HCT116 (cell line): ENCODE measurements around the gene ATAD2B. TPM values are rescaled to one million over a fixed set of nuclear protein-coding genes. Genes with fewer than 3 reads are reported as not detected.

Source experiments
- ATAC-seq: fragments of 200-7000 bp; cut with Tn5 transposase; 2 replicates; pipeline ENCODE4 v1.9.1; 2020; ENCODE audit warnings: mild to moderate bottlenecking, moderate library complexity
- BruUV-seq: library from RNA; stranded (reverse); fragments of 400-500 nt; replicated peaks from 2 replicates; lab custom pipeline; 2021; lab: Mats Ljungman, UMichigan
- CTCF ChIA-PET: fragments of 300-600 bp; sonication (Branson Sonifier 250); formaldehyde crosslinking; loops from one replicate; lab custom pipeline; 2021; ENCODE audit warnings: antibody characterized with exemption; lab: Charles Lee
- POLR2A ChIA-PET: fragments of 300-600, 350-600 bp; sonication (Branson Sonifier 250); formaldehyde crosslinking; loops from one replicate; lab custom pipeline; 2021; ENCODE audit warnings: antibody characterized with exemption; lab: Charles Lee
- RAD21 ChIA-PET, 2 experiments: fragments of 300-600 bp; sonication (Branson Sonifier 250); formaldehyde crosslinking; loops; one replicate each; lab custom pipeline; 2023; ENCODE audit warnings: low total read pairs in 2 of 2; ENCODE audit not compliant: uncharacterized antibody in 2 of 2, unreplicated experiment in 2 of 2, low non-redundant PET in 1 of 2; lab: Charles Lee
- DNase-seq: peaks from one replicate; pipeline ENCODE4 v3.0.0-alpha.2; 2010; ENCODE audit warnings: low read depth, low spot score
- H2AFZ ChIP-seq: fragments of 200-600 bp; shearing (Covaris generic), sonication (generic); 2 replicates; pipeline ENCODE4 v1.6.1; 2017; ENCODE audit warnings: low read depth, mixed run types, mixed read lengths, antibody characterized with exemption, low read length; ENCODE audit not compliant: poor library complexity, severe bottlenecking
- H3K27ac ChIP-seq: 2 replicates; pipeline ENCODE4 v1.5.1; 2012; ENCODE audit warnings: low read depth, low read length
- H3K27me3 ChIP-seq: fragments of 200-600 bp; sonication (generic); 2 replicates; pipeline ENCODE4 v1.6.1; 2016; ENCODE audit warnings: mixed run types, low read length, mixed read lengths; ENCODE audit not compliant: insufficient read depth
- H3K36me3 ChIP-seq, 2 experiments: fragments of 200-500 bp in 1 of 2; fragments of 200-600 bp in 1 of 2; sonication (Bioruptor generic) in 1 of 2; sonication (generic) in 1 of 2; 2 replicates each; pipeline versions ENCODE4 v1.5.1 to v1.6.1; 2014 to 2016; ENCODE audit warnings: low read length in 2 of 2, inconsistent platforms in 1 of 2, mixed read lengths in 1 of 2, mixed run types in 1 of 2; ENCODE audit not compliant: insufficient read depth in 2 of 2, control insufficient read depth in 1 of 2
- H3K4me1 ChIP-seq, 2 experiments: fragments of 200-600 bp in 1 of 2; sonication (generic) in 1 of 2; 2 replicates each; pipeline versions ENCODE4 v1.5.1 to v1.6.1; 2012 to 2017; ENCODE audit warnings: low read length in 2 of 2, inconsistent platforms in 1 of 2, mild to moderate bottlenecking in 1 of 2, mixed read lengths in 1 of 2, mixed run types in 1 of 2, moderate library complexity in 1 of 2; ENCODE audit not compliant: insufficient read depth in 2 of 2, control insufficient read depth in 1 of 2
- H3K4me2 ChIP-seq: fragments of 200-600 bp; sonication (generic); 2 replicates; pipeline ENCODE4 v1.6.1; 2017; ENCODE audit warnings: mixed run types, low read length, mixed read lengths
- H3K4me3 ChIP-seq, 2 experiments: fragments of 200-600 bp in 1 of 2; sonication (generic) in 1 of 2; replicated peaks in 1 of 2; 2 replicates each; pipeline ENCODE4 v1.5.1; 2011 to 2016; ENCODE audit warnings: low read length in 2 of 2, control low read depth in 1 of 2, low read depth in 1 of 2, mild to moderate bottlenecking in 1 of 2, mixed read lengths in 1 of 2, mixed run types in 1 of 2
- H3K79me2 ChIP-seq: fragments of 200-600 bp; sonication (generic); 2 replicates; pipeline ENCODE4 v1.6.1; 2017; ENCODE audit warnings: mild to moderate bottlenecking, mixed run types, low read length, moderate library complexity, mixed read lengths; ENCODE audit not compliant: insufficient read depth
- H3K9ac ChIP-seq: fragments of 200-600 bp; sonication (generic); 2 replicates; pipeline ENCODE4 v1.6.1; 2016; ENCODE audit warnings: low read length, mixed read lengths
- H3K9me2 ChIP-seq: fragments of 200-600 bp; sonication (generic), shearing (Covaris generic); 2 replicates; pipeline ENCODE4 v1.6.1; 2017; ENCODE audit warnings: mixed run types, mild to moderate bottlenecking, moderate library complexity; ENCODE audit not compliant: insufficient read depth
- H3K9me3 ChIP-seq, 2 experiments: fragments of 200-500 bp in 1 of 2; fragments of 200-600 bp in 1 of 2; sonication (Bioruptor generic) in 1 of 2; sonication (generic) in 1 of 2; 2 replicates each; pipeline ENCODE4 v1.6.1; 2014 to 2017; ENCODE audit warnings: low read length in 2 of 2, mixed read lengths in 2 of 2, inconsistent platforms in 1 of 2, low read depth in 1 of 2, mild to moderate bottlenecking in 1 of 2, mixed run types in 1 of 2, moderate library complexity in 1 of 2; ENCODE audit not compliant: control insufficient read depth in 1 of 2, insufficient read depth in 1 of 2
- H4K20me1 ChIP-seq: fragments of 200-600 bp; sonication (generic), shearing (Covaris generic); 2 replicates; pipeline ENCODE4 v1.6.1; 2017; ENCODE audit warnings: mixed run types, mild to moderate bottlenecking, moderate library complexity; ENCODE audit not compliant: insufficient read depth
- EZH2phosphoT487 ChIP-seq: fragments of 200-600 bp; IDR thresholded peaks from 2 replicates; pipeline ENCODE4 v1.6.1; 2018; ENCODE audit warnings: antibody characterized with exemption, borderline replicate concordance
- FOSL1 ChIP-seq: IDR thresholded peaks from 2 replicates; pipeline ENCODE4 v1.6.1; 2012; ENCODE audit warnings: low read depth
- JUND ChIP-seq: IDR thresholded peaks from 2 replicates; pipeline ENCODE4 v1.6.1; 2012
- POLR2A ChIP-seq: IDR thresholded peaks from 2 replicates; pipeline ENCODE4 v1.7.0; 2011; ENCODE audit warnings: borderline replicate concordance; ENCODE audit not compliant: insufficient read depth, insufficient read length; ENCODE audit errors: extremely low read depth
- SP1 ChIP-seq: IDR thresholded peaks from 2 replicates; pipeline ENCODE4 v1.6.1; 2012; ENCODE audit warnings: low read depth
- SRF ChIP-seq: IDR thresholded peaks from 2 replicates; pipeline ENCODE4 v1.6.1; 2012; ENCODE audit warnings: low read depth
- ZFX ChIP-seq: fragments of 450-650 bp; IDR thresholded peaks from 2 replicates; pipeline ENCODE4 v1.6.1; 2017
- ZNF274 ChIP-seq: fragments of 200-500 bp; sonication (Bioruptor generic); IDR thresholded peaks from 2 replicates; pipeline ENCODE4 v1.6.1; 2014; ENCODE audit warnings: mild to moderate bottlenecking, low read depth, low read length, inconsistent platforms
- intact Hi-C: fragments of 100-400 bp; cut with micrococcal nuclease; formaldehyde crosslinking; loops from 2 replicates; pipeline ENCODE4 v1.10.0; 2022
- total RNA-seq: library from RNA; stranded (reverse); gene quantifications from one replicate; pipeline ENCODE4 v1.2.1, GENCODE V29; 2021; ENCODE audit not compliant: unreplicated experiment
- TF ChIP-seq, protein P1 (sequence below), 3 experiments: fragments of 200-600 bp in 1 of 3; sonication (generic) in 1 of 3; IDR thresholded peaks in 2 of 3; conservative IDR thresholded peaks in 1 of 3; 2 replicates each; pipeline ENCODE4 v1.5.1; 2012 to 2017; ENCODE audit warnings: low read depth in 2 of 3, low read length in 2 of 3, antibody characterized with exemption in 1 of 3, borderline replicate concordance in 1 of 3, control low read depth in 1 of 3, mild to moderate bottlenecking in 1 of 3, mixed read lengths in 1 of 3, mixed run types in 1 of 3, moderate library complexity in 1 of 3; ENCODE audit not compliant: insufficient read depth in 1 of 3
- TF ChIP-seq, protein P2 (sequence below): IDR thresholded peaks from 2 replicates; pipeline ENCODE4 v1.6.1; 2011; ENCODE audit warnings: mild to moderate bottlenecking, low read length, moderate library complexity; ENCODE audit not compliant: insufficient replicate concordance; ENCODE audit errors: extremely low read depth

ATAD2B gene
- total RNA-seq, 1 experiment from 2014 or later, result 9.6 TPM

DNA sequence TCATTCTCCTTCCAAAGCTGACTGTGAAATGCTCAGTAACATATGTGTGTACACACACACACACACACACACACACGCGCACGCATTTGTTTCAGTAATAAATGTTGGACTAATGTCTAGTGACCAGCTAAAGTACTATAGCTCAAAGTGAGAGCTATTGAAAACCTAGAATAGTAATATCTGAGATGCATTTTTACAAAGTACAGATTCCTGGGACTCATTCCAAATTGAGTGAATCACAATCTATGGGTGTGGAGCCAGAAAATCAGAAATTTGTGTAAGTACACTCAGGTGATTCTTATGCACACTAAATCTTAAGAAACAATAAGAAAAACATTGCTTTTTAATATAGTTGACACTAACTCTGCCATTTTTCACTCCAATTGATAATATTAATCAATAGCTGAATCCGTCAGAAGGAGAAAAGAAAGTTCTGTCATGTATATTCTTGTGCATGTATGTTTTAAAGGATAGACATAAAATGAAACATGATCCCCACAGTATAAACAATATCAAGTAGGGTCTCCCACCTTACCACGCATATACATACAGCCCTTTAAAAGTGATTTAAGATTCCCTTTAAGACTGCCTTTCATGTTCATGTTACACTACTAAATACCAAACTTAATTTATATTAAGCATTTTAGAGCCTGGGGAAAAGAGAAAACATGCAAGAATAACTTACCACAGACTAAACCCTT is 123.5 kb downstream of the ATAD2B start:
- Histone ChIP-seq H3K27ac (no peak overlapping the region), H3K4me3 (no peak overlapping the region), H3K79me2 (no peaks in the 10 kb centered on the region), H3K9me3 (no peaks in the 10 kb centered on the region), H4K20me1 (no peaks in the 10 kb centered on the region), H3K9me2 (no peaks in the 10 kb centered on the region), H3K4me1 (peaks cover 4 to 13% of the 10 kb centered on the region in 2 experiments; a peak in 3 of 4 replicates), H3K27me3 (no peaks in the 10 kb centered on the region), H2AFZ (no peak overlapping the region), H3K4me2 (peak overlapping the region; percentile 11; the same call in 1 of the 2 replicates), H3K36me3 (no peaks in the 10 kb centered on the region), H3K9ac (no peak overlapping the region)
- no peak for DNase-seq
- ATAC-seq, result no peak
- no TSS peak for BruUV-seq
- TF ChIP-seq JUND, result 0 out of 2 replicates have a peak, but pooled peaks have one; percentile 13
- TF ChIP-seq, protein P1, sequence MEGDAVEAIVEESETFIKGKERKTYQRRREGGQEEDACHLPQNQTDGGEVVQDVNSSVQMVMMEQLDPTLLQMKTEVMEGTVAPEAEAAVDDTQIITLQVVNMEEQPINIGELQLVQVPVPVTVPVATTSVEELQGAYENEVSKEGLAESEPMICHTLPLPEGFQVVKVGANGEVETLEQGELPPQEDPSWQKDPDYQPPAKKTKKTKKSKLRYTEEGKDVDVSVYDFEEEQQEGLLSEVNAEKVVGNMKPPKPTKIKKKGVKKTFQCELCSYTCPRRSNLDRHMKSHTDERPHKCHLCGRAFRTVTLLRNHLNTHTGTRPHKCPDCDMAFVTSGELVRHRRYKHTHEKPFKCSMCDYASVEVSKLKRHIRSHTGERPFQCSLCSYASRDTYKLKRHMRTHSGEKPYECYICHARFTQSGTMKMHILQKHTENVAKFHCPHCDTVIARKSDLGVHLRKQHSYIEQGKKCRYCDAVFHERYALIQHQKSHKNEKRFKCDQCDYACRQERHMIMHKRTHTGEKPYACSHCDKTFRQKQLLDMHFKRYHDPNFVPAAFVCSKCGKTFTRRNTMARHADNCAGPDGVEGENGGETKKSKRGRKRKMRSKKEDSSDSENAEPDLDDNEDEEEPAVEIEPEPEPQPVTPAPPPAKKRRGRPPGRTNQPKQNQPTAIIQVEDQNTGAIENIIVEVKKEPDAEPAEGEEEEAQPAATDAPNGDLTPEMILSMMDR (IDR thresholded peaks at IDR 0.05 in 2 of 3, conservative IDR thresholded peaks at IDR 0.05 in 1 of 3; ENCODE audit: borderline replicate concordance in 1 of 3, insufficient read depth in 1 of 3, low read depth in 2 of 3, low read length in 2 of 3), result no peak
- TF ChIP-seq ZFX, result no peak
- intact Hi-C loops, result no loop called here
- RAD21 ChIA-PET, result interaction anchor here in 1 of 2 experiments (0.6 kb wide), 1 partner anchor 238 kb away, joined by 4 read pairs; no protein-coding TSS in a partner anchor
- CTCF ChIA-PET, result interaction anchor here (1.0 to 1.2 kb wide), 2 partner anchors 21 to 123 kb away, joined by 3 to 5 read pairs; partner anchors contain the start of gene ATAD2B
- POLR2A ChIA-PET, result no interaction called here

DNA sequence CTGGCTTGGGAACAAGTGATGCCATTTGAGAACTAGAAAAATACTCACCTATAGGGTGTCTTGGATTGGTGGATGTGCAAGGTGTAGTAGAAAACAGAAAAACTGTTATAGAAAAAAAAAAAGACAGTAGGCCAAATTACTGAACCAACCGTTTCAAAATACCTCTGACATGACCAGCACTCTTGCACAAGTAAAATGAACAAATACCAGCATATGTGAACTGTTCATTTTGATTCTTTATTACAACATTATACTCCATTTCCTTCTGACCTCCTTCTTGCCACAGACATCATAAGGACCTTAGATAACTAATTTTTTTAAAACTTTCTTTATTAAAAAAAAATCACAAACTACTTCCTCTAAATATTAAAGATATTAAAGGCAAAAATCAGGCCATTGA is 125.5 kb downstream of the ATAD2B start:
- H3K9me2 ChIP-seq, result no peaks in the 10 kb centered on the region
- H4K20me1 ChIP-seq, result no peaks in the 10 kb centered on the region
- CTCF ChIA-PET, result no interaction called here
- DNase-seq, result no peak
- H3K9me3 ChIP-seq, result no peaks in the 10 kb centered on the region
- no peak overlapping the region for H3K9ac ChIP-seq
- no peak overlapping the region for H3K27ac ChIP-seq
- TF ChIP-seq SRF, result no peak
- TF ChIP-seq FOSL1, result no peak
- no peak for TF ChIP-seq SP1
- no peak for TF ChIP-seq EZH2phosphoT487
- TF ChIP-seq, protein P1 (IDR thresholded peaks at IDR 0.05 in 2 of 3, conservative IDR thresholded peaks at IDR 0.05 in 1 of 3; ENCODE audit: borderline replicate concordance in 1 of 3, insufficient read depth in 1 of 3, low read depth in 2 of 3, low read length in 2 of 3), result no peak
- TF ChIP-seq POLR2A, result no peak
- TF ChIP-seq ZNF274, result no peak
- TF ChIP-seq, protein P2, sequence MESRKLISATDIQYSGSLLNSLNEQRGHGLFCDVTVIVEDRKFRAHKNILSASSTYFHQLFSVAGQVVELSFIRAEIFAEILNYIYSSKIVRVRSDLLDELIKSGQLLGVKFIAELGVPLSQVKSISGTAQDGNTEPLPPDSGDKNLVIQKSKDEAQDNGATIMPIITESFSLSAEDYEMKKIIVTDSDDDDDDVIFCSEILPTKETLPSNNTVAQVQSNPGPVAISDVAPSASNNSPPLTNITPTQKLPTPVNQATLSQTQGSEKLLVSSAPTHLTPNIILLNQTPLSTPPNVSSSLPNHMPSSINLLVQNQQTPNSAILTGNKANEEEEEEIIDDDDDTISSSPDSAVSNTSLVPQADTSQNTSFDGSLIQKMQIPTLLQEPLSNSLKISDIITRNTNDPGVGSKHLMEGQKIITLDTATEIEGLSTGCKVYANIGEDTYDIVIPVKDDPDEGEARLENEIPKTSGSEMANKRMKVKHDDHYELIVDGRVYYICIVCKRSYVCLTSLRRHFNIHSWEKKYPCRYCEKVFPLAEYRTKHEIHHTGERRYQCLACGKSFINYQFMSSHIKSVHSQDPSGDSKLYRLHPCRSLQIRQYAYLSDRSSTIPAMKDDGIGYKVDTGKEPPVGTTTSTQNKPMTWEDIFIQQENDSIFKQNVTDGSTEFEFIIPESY, result no peak
- TF ChIP-seq, all 23 proteins: peak for 0
- Histone ChIP-seq H2AFZ (no peak overlapping the region), H3K4me3 (no peak overlapping the region), H3K4me2 (no peak overlapping the region), H3K79me2 (no peaks in the 10 kb centered on the region), H3K27me3 (no peaks in the 10 kb centered on the region), H3K4me1 (peaks cover 4 to 13% of the 10 kb centered on the region in 2 experiments; a peak in 3 of 4 replicates), H3K36me3 (no peaks in the 10 kb centered on the region)
- RAD21 ChIA-PET, result no interaction called here
- intact Hi-C loops, result no loop called here
- no TSS peak for BruUV-seq
- no peak for ATAC-seq
- POLR2A ChIA-PET, result no interaction called here
